GM19467 (cell line): ENCODE measurements around the gene PRRC2A.

Source experiments
- ATAC-seq: cut with Tn5 transposase; IDR thresholded peaks from one replicate; pipeline ENCODE4 v1.9.1; 2021; ENCODE audit warnings: mild to moderate bottlenecking, moderate library complexity; ENCODE audit not compliant: unreplicated experiment

PRRC2A gene

DNA sequence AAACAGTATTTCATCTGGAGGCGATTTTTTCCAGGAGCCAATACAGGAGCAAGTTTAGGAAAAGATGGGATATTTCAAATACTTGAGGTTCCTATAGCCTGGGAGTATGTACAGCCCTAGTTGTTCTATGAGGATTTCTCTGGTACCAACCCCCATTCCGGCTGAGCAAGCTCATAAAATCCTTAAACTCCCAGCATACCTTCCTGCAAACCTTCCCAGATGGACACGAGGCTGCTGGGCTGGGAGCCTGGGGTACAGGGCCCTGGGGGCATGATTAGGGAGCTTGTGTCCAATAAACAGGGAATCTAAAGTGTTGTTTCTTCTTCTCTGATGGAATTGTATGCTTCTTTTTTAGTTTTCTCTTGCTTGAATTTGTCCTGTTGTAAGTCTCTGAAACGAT, 1.5 kb downstream of the PRRC2A start:
- no peak for ATAC-seq

DNA sequence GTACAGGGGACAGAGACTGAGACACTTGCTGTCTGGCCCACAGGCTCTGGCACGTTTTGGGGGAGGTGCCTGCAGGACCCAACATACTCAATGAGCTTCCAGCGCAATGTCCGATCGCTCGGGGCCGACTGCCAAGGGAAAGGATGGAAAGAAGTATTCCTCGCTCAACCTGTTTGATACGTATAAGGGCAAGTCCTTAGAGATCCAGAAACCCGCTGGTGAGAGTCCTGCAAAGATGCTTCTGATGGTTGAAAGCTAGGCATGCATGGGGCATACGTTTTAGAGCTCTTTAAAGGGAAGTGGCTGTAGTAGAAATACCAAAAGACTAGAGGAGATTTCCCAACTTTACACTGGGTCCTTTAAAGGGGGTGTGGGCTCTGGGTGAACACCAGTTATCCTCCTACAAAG, 2.2 kb downstream of the PRRC2A start:
- no peak for ATAC-seq

DNA sequence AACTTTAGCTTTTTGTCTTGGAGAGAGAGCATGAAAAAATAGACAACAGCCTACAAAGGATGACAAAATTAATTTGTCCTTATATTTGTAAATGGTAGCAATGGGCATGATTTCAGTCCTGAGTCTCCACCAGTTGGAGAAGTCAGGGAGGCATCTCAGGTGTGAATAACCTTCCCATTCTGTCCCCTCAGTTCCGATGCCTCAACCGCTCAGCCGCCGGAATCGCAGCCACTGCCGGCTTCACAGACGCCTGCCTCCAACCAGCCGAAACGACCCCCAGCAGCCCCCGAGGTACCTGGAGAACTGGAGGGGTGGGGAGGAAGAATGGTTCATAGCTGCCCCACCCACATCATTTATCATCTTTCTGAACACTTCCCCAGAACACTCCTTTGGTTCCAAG, 3.6 kb downstream of the PRRC2A start:
- no peak for ATAC-seq

DNA sequence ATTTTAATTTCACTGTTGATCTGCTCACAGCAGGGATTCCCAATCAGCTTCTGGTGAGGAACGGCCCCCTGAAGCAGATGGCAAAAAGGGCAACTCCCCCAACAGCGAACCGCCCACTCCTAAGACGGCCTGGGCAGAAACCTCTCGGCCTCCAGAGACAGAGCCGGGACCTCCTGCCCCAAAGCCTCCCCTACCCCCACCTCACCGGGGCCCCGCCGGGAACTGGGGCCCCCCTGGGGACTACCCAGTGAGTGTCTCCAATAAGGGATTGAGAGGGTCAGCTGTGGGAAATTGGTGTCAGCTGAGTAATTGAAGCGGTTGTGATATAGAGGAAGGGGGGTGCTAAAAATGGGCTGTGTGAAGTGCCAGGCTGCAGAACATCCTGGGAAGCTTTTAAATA, 6.4 kb downstream of the PRRC2A start:
- no peak for ATAC-seq

DNA sequence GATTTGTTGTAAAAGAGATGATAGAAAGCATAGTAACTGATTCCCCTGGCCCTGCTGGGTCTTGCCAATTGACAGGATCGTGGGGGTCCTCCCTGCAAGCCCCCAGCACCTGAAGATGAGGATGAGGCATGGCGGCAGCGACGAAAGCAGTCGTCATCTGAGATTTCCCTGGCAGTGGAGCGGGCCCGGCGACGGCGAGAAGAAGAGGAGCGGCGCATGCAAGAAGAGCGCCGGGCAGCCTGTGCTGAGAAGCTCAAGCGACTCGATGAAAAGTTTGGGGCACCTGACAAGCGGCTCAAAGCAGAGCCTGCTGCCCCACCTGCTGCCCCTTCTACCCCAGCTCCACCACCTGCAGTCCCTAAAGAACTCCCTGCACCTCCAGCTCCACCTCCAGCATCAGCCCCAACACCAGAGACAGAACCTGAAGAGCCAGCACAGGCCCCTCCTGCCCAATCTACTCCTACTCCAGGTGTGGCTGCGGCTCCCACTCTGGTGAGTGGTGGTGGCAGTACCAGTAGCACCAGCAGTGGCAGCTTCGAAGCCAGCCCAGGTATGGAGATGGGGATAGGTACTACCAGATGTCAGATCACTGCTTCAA, 7.3 kb downstream of the PRRC2A start:
- no peak for ATAC-seq

DNA sequence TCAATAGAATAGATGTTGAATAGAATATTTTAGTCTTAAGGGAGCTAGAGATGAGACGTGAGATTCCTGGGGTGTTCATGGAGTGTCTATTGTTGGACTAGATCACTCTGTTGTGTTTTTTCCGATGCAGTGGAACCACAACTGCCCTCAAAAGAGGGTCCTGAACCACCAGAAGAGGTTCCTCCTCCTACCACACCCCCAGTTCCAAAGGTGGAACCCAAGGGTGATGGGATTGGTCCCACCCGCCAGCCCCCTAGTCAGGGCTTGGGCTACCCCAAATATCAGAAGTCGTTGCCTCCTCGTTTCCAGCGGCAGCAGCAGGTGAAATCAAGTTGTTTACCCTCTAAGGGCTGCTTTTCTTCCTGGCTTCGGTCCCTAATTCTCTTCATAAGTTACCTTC, 8.5 kb downstream of the PRRC2A start:
- ATAC-seq, result no peak

DNA sequence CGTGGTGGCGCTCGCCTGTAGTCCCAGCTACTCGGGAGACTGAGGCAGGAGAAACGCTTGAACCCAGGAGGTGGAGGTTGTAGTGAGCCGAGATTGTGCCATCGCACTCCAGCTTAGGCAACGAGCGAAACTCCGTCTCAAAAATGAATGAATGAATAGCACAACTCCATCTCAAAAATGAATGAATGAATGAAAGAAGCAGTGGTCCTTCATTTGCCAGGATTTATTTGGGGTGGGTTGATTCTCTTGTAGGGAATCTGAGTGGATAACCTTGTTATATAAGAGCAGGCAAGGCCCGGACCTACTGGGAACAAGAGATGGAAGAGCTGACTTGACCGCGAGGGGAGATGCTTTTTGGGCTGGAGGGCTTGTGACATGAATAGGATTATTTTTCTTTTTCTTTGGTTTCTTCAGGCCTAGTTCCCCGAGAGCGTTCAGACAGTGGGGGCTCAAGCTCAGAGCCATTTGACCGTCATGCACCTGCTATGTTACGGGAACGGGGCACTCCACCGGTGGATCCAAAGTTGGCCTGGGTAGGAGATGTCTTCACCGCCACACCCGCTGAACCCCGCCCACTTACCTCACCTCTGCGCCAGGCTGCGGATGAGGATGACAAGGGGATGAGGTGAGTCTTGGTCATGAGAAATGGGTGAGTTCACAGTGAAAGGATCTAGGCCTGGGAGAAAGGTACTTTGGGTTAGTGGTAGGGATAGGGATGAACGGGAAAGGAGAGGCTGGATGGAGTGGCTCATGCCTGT, 9.8 kb downstream of the PRRC2A start:
- no peak for ATAC-seq

DNA sequence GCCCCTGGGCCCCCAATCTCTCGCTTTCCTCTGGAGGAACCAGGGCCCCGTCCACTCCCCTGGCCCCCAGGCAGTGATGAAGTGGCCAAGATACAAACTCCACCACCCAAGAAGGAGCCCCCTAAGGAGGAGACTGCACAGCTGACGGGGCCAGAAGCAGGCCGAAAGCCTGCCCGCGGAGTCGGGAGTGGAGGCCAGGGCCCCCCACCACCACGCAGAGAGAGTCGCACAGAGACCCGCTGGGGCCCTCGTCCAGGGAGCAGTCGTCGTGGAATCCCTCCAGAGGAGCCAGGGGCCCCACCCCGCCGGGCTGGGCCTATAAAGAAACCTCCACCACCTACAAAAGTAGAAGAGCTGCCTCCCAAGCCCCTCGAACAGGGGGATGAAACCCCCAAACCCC, 10.7 kb downstream of the PRRC2A start:
- no peak for ATAC-seq

DNA sequence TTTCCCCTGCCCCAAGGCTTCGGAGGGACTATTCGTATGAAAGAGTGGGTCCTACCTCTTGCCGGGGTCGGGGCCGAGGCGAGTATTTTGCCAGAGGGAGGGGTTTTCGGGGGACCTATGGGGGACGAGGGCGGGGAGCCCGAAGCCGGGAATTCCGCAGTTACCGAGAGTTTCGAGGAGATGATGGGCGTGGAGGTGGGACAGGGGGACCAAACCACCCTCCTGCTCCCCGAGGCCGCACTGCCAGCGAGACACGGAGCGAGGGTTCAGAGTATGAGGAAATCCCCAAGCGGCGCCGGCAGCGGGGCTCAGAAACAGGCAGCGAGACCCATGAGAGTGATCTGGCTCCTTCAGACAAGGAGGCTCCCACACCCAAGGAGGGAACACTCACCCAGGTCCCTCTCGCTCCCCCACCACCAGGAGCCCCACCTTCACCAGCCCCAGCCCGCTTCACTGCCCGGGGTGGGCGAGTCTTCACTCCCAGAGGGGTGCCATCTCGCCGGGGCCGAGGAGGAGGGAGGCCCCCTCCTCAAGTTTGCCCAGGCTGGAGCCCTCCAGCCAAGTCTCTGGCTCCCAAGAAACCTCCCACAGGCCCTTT, 11.3 kb downstream of the PRRC2A start:
- ATAC-seq, result no peak

DNA sequence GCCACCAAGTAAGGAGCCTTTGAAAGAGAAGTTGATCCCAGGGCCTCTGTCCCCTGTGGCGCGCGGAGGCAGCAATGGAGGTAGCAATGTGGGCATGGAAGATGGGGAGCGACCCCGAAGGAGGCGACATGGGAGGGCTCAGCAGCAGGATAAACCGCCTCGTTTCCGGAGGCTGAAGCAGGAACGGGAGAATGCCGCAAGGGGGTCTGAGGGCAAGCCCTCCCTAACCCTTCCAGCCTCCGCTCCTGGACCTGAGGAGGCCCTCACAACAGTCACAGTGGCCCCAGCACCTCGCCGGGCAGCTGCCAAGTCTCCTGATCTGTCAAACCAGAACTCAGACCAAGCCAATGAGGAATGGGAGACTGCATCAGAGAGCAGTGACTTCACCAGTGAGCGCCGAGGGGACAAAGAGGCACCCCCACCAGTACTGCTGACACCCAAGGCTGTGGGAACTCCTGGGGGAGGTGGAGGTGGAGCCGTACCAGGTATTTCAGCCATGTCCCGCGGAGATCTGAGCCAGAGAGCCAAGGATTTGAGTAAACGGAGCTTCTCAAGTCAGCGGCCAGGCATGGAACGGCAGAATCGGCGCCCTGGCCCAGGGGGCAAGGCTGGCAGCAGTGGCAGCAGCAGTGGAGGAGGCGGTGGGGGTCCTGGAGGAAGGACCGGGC, 11.9 kb downstream of the PRRC2A start:
- ATAC-seq, result no peak

DNA sequence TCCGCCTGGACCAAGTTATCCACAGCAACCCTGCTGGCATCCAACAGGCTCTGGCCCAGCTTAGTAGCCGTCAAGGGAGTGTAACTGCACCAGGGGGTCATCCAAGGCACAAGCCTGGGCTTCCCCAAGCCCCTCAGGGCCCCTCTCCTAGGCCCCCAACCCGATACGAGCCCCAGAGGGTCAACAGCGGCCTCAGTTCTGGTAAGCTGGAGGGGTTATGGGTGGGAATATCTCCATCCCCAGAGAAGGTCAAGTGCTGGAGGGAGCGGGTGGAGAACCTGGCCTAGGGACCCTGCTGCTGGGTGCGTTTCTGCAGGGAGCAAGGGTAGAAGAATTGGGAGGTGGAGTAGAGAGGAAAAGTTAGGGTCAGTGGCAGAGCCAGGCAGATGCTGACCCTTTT, 12.9 kb downstream of the PRRC2A start:
- no peak for ATAC-seq

DNA sequence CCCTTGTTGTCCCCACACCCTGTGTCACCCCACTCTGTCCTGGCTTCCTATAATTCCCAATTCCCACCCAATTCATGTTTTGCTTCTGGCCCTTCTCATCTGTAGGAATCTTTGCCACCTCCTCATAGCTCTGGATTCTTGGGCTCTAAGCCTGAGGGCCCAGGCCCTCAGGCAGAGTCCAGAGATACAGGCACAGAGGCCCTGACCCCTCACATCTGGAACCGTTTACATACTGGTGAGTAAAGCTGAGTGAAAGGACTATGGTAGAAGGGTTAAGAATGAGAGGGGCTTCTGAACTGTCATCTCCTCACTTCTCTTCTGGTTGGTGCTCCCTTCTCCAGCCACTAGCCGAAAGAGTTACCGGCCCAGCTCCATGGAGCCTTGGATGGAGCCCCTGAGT, 13.6 kb downstream of the PRRC2A start:
- ATAC-seq, result no peak

DNA sequence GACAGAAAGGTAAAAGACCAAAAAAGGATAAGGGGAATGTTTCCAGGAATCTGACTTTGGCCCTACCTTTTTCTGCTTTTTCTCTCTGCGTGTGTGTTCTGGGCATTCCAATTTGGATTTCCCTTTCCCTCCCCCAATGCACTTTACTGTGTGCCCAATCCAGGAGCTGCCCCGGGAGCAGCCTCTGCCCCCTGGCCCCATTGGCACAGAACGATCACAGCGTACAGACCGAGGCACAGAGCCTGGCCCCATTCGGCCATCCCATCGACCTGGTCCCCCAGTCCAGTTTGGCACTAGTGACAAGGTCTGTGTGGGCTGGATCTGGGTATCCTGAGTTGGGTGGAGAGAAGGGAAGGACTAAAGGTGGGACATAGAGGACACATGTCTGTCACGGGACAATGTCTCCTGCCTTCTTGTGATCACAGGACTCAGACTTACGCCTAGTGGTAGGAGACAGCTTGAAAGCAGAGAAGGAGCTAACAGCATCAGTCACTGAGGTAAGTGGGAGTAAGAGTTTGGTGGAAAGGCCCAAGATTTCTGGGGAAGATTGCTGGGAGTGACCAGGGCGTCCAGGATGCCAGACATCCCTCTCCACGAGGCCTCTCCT, 14.6 kb downstream of the PRRC2A start:
- no peak for ATAC-seq

DNA sequence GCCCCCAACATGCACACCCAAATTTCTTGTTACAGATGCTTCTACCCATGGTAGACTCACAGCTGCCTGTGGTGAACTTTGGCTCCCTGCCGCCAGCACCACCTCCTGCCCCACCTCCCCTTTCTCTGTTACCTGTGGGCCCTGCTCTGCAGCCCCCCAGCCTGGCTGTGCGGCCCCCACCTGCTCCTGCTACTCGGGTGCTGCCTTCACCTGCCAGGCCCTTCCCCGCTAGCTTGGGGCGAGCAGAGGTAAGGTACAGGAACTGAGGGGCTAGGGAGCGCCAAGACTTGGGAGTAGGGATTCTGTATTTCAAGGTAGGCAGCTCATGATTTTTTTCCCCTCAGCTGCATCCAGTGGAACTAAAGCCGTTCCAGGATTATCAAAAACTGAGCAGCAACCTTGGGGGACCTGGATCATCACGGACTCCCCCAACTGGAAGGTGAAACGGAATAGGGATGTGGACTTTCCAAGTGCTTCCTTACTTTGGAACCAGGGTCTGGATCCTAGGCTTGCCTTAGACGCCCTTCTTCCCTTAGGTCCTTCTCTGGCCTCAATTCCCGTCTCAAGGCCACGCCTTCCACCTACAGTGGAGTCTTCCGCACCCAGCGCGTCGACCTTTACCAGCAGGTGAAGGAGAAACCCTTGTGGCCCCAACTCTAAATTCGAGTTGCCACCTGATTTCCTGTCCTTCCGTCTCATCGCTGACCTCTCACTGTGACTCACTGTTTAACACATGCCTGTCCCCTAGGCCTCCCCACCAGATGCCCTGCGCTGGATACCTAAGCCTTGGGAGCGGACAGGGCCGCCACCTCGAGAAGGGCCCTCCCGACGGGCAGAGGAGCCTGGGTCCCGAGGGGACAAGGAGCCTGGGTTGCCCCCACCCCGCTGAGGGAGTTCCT, 16.4 kb downstream of the PRRC2A start:
- ATAC-seq, result no peak

DNA sequence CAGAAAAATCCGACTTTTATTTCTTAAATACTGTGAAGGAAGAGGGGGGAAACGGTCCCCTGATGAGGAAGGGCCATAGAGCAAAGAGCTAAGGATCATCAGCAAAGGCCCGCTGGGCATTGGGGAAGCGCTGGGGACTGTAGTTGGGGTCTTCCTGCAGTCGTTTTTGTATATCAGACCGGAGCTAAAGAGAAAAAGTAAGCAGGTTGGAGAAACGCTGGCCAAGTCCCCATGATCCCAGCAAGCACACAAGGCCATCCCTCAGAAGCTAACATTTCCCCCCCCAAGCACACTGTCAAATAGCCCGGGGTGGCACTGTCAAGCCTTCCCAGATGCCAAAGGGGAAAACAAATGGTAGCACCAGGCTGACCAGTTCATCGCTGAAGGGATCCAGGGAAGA, 18.5 kb downstream of the PRRC2A start:
- no peak for ATAC-seq

DNA sequence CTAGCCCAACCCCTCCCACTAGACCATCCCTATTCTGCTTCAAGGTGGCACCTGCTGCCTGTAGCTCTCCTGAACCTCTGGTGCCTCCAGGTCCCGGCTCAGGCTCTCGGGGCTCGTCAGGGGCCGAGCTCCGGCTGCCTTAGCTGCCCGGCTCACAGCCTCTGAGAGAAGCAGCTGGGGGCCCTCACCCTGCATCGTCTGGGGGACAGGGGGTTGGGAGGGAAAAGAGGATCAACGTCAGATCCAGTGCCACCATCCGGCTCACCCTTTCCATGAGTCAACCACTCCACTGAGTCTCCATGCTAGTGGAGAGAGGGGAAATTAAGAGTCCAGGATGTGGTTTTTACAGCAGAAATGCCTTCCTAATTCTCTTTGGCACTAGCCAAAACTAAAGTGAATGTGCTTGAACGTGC, 18.9 kb downstream of the PRRC2A start:
- ATAC-seq, result no peak

DNA sequence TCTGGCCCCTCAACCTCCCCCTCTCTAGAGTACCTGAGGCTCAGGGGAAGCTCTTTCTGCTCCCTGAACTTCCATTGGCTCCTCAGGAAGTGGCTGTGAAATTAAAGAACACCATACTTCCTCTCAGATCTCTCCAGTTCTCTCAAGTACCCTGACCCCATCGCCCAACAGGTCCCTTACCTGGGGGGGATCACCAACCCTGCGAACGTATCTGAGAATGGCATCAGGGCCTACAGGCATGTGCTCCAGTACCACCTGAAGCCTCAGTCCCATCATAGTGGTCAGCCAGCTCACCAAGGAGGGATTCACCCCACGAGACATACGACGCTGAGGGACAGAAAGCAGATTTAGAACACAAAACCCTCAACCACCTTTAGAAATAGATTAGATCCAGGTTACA, 20.1 kb downstream of the PRRC2A start:
- no peak for ATAC-seq

DNA sequence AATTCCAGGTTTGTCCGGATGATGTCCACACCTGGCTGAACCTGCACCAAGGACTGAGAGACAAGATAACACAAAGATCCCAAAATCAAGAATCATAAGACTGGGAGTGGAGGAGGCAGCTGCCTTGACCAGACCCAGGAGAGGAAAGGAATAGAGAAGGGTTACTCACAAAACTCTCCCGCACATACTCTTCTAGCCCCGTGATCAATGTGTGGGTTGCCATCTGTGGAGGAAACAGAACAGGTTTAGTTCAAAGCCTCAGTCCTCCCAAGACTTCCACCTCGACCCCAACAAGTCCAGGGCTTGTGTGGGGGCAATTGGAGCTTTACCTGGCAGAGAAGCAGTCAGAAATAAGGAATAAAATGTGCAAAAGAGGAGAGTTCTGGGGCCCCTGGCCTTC, 20.9 kb downstream of the PRRC2A start:
- ATAC-seq, result no peak

DNA sequence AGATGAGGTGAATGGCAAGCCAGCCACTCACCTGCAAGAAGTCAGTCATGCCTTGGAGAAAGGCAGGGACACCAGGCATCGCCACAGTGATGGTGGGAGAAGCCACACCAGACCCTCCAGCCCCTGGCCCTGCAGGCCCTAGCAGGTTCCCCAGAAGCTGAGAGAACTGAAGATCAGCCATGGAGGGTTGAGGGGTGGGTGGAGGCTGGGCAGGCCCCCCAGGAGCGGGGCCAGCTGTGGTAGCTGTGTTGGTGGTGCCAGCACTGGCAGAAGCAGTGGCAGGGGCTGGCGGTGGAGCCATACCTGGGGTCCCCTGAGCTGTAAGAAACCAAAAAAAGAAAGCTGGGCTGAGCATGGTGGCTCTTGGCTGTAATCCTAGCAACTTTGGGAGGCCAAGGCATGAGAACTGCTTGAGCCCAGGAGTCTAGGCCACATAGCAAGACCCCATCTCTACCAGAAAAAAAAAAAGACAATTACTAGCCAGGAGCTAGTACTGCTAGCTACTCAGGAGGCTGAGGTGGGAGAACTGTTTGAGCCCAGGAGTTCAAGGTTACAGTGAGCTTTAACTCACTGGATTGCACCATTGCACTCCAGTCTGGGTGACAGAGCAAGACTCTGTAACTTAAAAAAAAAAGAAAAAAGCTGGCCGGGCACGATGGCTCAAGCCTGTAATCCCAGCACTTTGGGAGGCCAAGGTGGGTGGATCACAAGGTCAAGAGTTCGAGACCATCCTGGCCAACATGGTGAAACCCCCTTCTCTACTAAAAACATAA, 22.5 kb downstream of the PRRC2A start:
- ATAC-seq, result no peak
